ENCODE results near the gene SHMT2. TPM values are rescaled to one million over a fixed set of nuclear protein-coding genes. Genes with fewer than 3 reads are reported as not detected.
"Not testable (repeated sequence)": the region's sequence is repeated elsewhere in the genome, so short reads cannot be mapped to it uniquely, and the experiment has no call there.

SHMT2 gene
- total RNA-seq, 2 donors from 2014 or later, result 47.7 to 77.5 TPM

DNA sequence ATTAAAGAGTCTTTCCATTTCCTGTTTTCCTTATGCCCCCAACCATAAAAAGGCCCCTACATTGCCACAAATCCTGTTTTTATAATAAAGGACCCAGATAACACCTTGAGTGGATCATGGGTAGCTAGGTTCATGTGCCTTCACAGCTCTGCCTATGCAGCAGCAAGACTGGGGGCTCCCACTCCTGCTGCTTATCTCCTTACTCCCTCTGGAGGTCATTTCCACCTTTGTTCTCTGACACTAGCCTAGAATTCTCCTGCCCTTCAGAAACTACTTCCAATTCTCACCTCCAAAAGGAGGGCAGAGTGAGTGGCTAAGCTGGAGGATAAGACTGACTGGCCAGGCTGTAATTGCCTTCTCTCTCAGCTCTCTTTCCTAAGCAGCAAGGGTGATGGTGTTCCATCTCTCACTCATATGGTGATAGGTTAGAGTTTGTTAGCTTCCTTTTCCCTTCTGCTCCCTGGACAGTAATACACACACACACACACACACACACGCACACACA is 41.5 kb downstream of the SHMT2 start:
- Histone ChIP-seq H3K27ac (no peak overlapping the region), H3K9me3 (no peaks in the 10 kb centered on the region), H3K27me3 (no peaks in the 10 kb centered on the region), H3K4me1 (no peaks in the 10 kb centered on the region), H3K4me3 (no peak overlapping the region), H3K36me3 (replicated peaks in 1 of 2; ENCODE audit: insufficient read depth in 1 of 2, low read depth in 2 of 2) (peaks cover 0 to 24% of the 10 kb centered on the region in 2 donors)
- intact Hi-C loops (cut with DNase I), result no loop called here
- DNase-seq (no peak), ATAC-seq (no peak)
- 94 to 95% methylated on average over 1 of the region's 1 CpG for WGBS, 2 donors
- no peak for TF ChIP-seq POLR2A (IDR thresholded peaks at IDR 0.05)
- TF ChIP-seq, protein P1, sequence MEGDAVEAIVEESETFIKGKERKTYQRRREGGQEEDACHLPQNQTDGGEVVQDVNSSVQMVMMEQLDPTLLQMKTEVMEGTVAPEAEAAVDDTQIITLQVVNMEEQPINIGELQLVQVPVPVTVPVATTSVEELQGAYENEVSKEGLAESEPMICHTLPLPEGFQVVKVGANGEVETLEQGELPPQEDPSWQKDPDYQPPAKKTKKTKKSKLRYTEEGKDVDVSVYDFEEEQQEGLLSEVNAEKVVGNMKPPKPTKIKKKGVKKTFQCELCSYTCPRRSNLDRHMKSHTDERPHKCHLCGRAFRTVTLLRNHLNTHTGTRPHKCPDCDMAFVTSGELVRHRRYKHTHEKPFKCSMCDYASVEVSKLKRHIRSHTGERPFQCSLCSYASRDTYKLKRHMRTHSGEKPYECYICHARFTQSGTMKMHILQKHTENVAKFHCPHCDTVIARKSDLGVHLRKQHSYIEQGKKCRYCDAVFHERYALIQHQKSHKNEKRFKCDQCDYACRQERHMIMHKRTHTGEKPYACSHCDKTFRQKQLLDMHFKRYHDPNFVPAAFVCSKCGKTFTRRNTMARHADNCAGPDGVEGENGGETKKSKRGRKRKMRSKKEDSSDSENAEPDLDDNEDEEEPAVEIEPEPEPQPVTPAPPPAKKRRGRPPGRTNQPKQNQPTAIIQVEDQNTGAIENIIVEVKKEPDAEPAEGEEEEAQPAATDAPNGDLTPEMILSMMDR (IDR thresholded peaks at IDR 0.05), result no peak

DNA sequence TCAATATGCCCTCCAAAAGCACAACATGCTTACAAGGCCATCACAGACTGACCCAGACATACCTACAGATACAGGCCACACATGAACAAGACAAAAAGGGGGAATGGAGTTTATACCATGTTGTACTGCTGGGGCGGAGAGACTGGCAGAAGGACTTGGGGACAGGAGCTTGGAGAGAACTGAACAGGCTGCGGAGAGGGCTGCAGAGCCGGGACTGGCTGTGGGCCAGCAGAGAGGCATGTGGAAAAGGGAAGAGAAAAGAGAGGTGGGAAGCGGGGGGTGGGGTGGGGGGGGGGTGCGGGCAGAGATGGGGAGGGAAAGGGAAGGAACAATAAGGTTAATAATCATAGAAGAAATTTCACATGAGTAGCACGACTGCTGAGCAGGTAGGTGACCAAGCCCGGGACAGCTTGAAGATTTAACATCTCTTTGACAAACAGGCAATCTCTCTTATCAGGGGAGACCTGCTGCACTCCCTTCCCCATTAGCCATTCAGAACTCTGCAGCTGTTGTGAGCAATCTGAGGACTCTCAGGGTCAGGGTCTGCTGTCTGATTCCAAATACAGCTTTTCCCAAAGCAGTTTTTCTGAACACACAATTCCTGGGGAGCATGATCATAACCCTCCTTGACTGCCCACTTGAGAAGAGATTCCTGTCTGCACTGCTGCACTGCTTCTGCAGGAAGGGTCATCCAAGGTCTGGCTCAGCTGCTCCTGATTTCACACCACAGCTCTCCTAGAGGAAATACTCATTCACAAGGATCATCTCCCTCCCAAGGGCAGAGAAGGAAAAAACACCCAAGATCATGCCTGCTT is 43.0 kb downstream of the SHMT2 start:
- H3K9me3 ChIP-seq, result no peaks in the 10 kb centered on the region
- intact Hi-C loops (cut with DNase I), result no loop called here
- H3K27ac ChIP-seq, result no peak overlapping the region
- ATAC-seq (no peak), DNase-seq (no peak)
- H3K27me3 ChIP-seq, result no peaks in the 10 kb centered on the region
- H3K4me3 ChIP-seq, result no peak overlapping the region
- no peaks in the 10 kb centered on the region for H3K4me1 ChIP-seq
- TF ChIP-seq, protein P1 (IDR thresholded peaks at IDR 0.05), result no peak
- no peak for TF ChIP-seq POLR2A (IDR thresholded peaks at IDR 0.05)
- peaks cover 0 to 19% of the 10 kb centered on the region in 2 donors for H3K36me3 ChIP-seq (replicated peaks in 1 of 2; ENCODE audit: insufficient read depth in 1 of 2, low read depth in 2 of 2)
- WGBS, 2 donors, result 64 to 81% methylated on average over 7 of the region's 7 CpGs

DNA sequence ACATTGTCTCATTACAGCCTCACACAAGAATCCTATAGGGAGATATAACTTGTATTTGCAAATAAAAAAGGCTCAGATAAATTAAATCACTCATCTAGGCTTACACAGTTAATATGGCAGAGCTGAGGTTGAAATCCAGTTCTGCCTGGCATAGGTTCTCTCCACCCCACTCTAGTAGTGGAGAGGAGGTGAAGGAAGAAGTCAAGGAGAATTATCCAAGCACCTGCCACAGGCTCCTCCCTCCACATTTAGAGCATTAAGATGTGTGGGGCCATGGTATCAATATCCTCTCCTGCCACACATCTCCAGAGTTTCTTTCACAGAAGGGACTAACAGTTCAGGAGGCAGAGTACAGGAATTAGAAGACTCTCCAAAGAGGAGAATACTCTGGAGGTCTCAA is 44.0 kb downstream of the SHMT2 start:
- Histone ChIP-seq H3K4me3 (no peak overlapping the region), H3K27ac (no peak overlapping the region), H3K4me1 (no peaks in the 10 kb centered on the region), H3K27me3 (no peaks in the 10 kb centered on the region), H3K9me3 (no peaks in the 10 kb centered on the region), H3K36me3 (replicated peaks in 1 of 2; ENCODE audit: insufficient read depth in 1 of 2, low read depth in 2 of 2) (peaks cover 0 to 13% of the 10 kb centered on the region in 2 donors)
- intact Hi-C loops (cut with DNase I), result no loop called here
- no peak for ATAC-seq
- no peak for DNase-seq
- TF ChIP-seq POLR2A (IDR thresholded peaks at IDR 0.05), result no peak
- TF ChIP-seq, protein P1 (IDR thresholded peaks at IDR 0.05), result no peak

DNA sequence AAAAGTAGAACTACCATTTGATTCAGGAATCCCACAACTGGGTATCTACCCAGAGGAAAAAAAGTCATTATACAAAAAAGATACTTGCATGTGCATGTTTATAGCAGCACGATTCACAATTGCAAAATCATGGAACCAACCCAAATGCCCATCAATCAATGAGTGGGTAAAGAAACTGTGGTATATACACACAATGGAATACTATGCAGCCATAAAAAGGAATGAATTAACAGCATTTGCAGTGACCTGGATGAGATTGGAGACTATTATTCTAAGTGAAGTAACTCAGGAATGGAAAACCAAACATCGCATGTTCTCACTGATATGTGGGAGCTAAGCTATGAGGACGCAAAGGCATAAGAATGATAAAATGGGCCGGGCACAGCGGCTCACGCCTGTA is 46.7 kb downstream of the SHMT2 start:
- H3K27ac ChIP-seq; H3K4me1 ChIP-seq; H3K27me3 ChIP-seq; ATAC-seq; H3K36me3 ChIP-seq (replicated peaks in 1 of 2; ENCODE audit: insufficient read depth in 1 of 2, low read depth in 2 of 2); DNase-seq; H3K4me3 ChIP-seq; intact Hi-C loops (cut with DNase I); H3K9me3 ChIP-seq: not testable (repeated sequence)
- 92% methylated on average over 6 of the region's 6 CpGs for whole genome bisulfite sequencing, 2 donors

DNA sequence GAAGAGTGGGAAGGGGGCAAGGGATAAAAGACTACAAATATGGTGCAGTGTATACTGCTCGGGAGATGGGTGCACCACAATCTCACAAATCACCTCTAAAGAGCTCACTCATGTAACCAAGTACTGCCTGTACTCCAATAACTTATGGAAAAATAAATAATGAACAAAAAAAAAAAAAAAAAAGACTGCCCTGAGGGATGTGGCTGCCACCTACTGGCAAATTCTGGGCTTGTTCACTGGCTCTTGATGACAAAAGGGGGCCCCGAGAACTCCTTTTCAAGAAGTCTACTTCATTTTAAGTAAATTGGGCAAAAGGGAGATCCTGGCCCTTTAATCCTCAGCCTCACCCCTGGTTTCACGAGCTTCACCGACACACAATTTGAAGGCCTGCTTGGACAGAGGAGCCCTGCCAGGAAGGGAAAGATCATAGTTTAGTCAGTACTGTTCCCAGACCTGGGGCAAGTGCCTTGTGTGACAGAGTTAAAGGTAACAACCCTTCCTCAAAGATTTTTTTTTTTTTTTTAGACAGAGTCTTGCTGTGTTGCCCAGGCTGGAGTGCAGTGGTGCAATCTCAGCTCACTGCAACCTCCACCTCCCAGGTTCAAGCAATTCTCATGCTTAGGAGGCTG is 47.5 kb downstream of the SHMT2 start:
- WGBS, 2 donors, result 42 to 46% methylated on average over 4 of the region's 4 CpGs
- no peak overlapping the region for H3K27ac ChIP-seq
- DNase-seq (peak in 3 of 4 donors; percentile 23 to 53 (median 48)), ATAC-seq (no peak)
- no peaks in the 10 kb centered on the region for H3K27me3 ChIP-seq
- H3K36me3 ChIP-seq (replicated peaks in 1 of 2; ENCODE audit: insufficient read depth in 1 of 2, low read depth in 2 of 2), result peaks cover 0 to 5% of the 10 kb centered on the region in 2 donors
- H3K9me3 ChIP-seq, result no peaks in the 10 kb centered on the region
- H3K4me3 ChIP-seq, result no peak overlapping the region
- no peaks in the 10 kb centered on the region for H3K4me1 ChIP-seq
- intact Hi-C loops (cut with DNase I), result no loop called here
- no peak for TF ChIP-seq POLR2A (IDR thresholded peaks at IDR 0.05)
- TF ChIP-seq, protein P1 (IDR thresholded peaks at IDR 0.05), result peak in 6 of 7 experiments; percentile 10 to 41 (median 32)
